K562 (cell line): ENCODE data around the gene RNF26. TPM values are rescaled to one million over a fixed set of nuclear protein-coding genes. Genes with fewer than 3 reads are reported as not detected.

ENCODE experiments used
- ATF1 ChIP-seq, 2 experiments: fragments of 450-650 bp in 1 of 2; IDR thresholded peaks; 2 replicates each; pipeline ENCODE4 v1.6.1; 2016; ENCODE audit warnings: missing compliant biosample characterization in 1 of 2, missing genetic modification characterization in 1 of 2
- BDP1 ChIP-seq: IDR thresholded peaks from 3 replicates; pipeline ENCODE4 v1.6.1; 2011; ENCODE audit not compliant: insufficient read length, insufficient read depth
- CC2D1A ChIP-seq: fragments of 450-650 bp; IDR thresholded peaks from 2 replicates; pipeline ENCODE4 v1.6.1; 2017; ENCODE audit warnings: mild to moderate bottlenecking
- CHD7 ChIP-seq: fragments of 200-600 bp; sonication (generic); IDR thresholded peaks from one replicate; pipeline ENCODE4 v1.6.1; 2012; ENCODE audit warnings: mild to moderate bottlenecking, low read depth, low read length, inconsistent platforms
- E2F3 ChIP-seq: fragments of 250-450 bp; sonication (Bioruptor Pico); IDR thresholded peaks from 2 replicates; pipeline ENCODE4 v1.4.0; 2020; ENCODE audit warnings: mild to moderate bottlenecking
- HCFC1 ChIP-seq: IDR thresholded peaks from 2 replicates; pipeline ENCODE4 v1.6.1; 2012; ENCODE audit warnings: low read depth, low read length, improper control_type of control experiment
- HDAC1 ChIP-seq, 2 experiments: fragments of 450-650 bp; IDR thresholded peaks; 2 replicates each; pipeline ENCODE4 v1.6.1; 2016 to 2017; ENCODE audit warnings: inconsistent platforms in 1 of 2, mild to moderate bottlenecking in 1 of 2, moderate library complexity in 1 of 2
- NR4A1 ChIP-seq, 2 experiments: fragments of 250-450 bp in 1 of 2; fragments of 450-650 bp in 1 of 2; sonication (Bioruptor Pico) in 1 of 2; IDR thresholded peaks; 2 replicates each; pipeline versions ENCODE4 v1.4.0 to v1.6.1; 2016 to 2020; ENCODE audit warnings: mild to moderate bottlenecking in 2 of 2, missing compliant biosample characterization in 1 of 2, missing genetic modification characterization in 1 of 2, moderate library complexity in 1 of 2
- PHF20 ChIP-seq: fragments of 450-650 bp; IDR thresholded peaks from 2 replicates; pipeline ENCODE4 v1.6.1; 2018; ENCODE audit not compliant: partially characterized antibody
- PRPF4 ChIP-seq: fragments of 200-400 bp; formaldehyde crosslinking; IDR thresholded peaks from one replicate; pipeline ENCODE4 v1.6.1; 2017; ENCODE audit warnings: low read length, low read depth, mild to moderate bottlenecking; ENCODE audit not compliant: insufficient read depth, poor library complexity, severe bottlenecking
- SMAD4 ChIP-seq: fragments of 250-450 bp; sonication (Bioruptor Pico); conservative IDR thresholded peaks from 2 replicates; pipeline ENCODE4 v1.8.0; 2021; ENCODE audit warnings: inconsistent platforms, mild to moderate bottlenecking, moderate library complexity
- VEZF1 ChIP-seq: fragments of 200-800 bp; sonication (Bioruptor generic); IDR thresholded peaks from 2 replicates; pipeline ENCODE4 v1.6.1; 2017; ENCODE audit warnings: missing genetic modification characterization, missing compliant biosample characterization
- polyA plus RNA-seq, 8 experiments: library from polyadenylated mRNA; depleted of rRNA in 4 of 8; stranded (reverse) in 5 of 8; unstranded in 3 of 8; fragments of >200 nt; fragmentation: Nextera tagmentation in 2 of 8; fragmentation: Illumina TruSeq in 1 of 8; extraction: Ambion mirVana in 2 of 8; extraction: Trizol in 1 of 8; gene quantifications; 2 replicates each; pipeline versions ENCODE4 v1.2.1 to v1.2.3, GENCODE V29; 2011 to 2014; ENCODE audit warnings: inconsistent platforms in 1 of 8, missing spikeins in 1 of 8
- total RNA-seq, 7 experiments: library from RNA; depleted of rRNA in 6 of 7; stranded (reverse); fragments of >200 nt in 6 of 7; fragmentation: Illumina TruSeq in 2 of 7; extraction: Trizol in 2 of 7; gene quantifications; 2 replicates each; pipeline versions ENCODE4 v1.2.1 to v1.2.3, GENCODE V29; 2011 to 2021; ENCODE audit warnings: low replicate concordance in 1 of 7

Gene RNF26
- total and polyA plus RNA-seq, 9 of the 15 experiments (the other 6 are each of a cell fraction or from before 2014, with no cell fraction given): 5.3 to 53.6 (median 12.7) TPM

GRCh38 chr11:119323532-119324033 is 10.7 kb upstream of the RNF26 start (continued):
- TF ChIP-seq CHD7 (no peak), PHF20 (peak; percentile 66), ATF1 (CRISPR knock-in tag; IDR thresholded peaks at IDR 0.05) (no peak), ATF1 (tag; IDR thresholded peaks at IDR 0.05) (0 out of 2 replicates have a peak, but pooled peaks have one; percentile 27), VEZF1 (CRISPR knock-in tag) (peak; percentile 31; the same call in 1 of the 2 replicates), PRPF4 (no peak), HCFC1 (peak; percentile 23; the same call in 1 of the 2 replicates), CC2D1A (peak; percentile 71), NR4A1 (CRISPR knock-in tag; IDR thresholded peaks at IDR 0.05) (no peak), NR4A1 (tag; IDR thresholded peaks at IDR 0.05) (no peak), HDAC1 (IDR thresholded peaks at IDR 0.05) (peak; percentile 54 to 55; a peak in 2 of 4 replicates), BDP1 (no peak), E2F3 (CRISPR knock-in tag) (no peak), SMAD4 (0 out of 2 replicates have a peak, but pooled peaks have one; percentile 5)
